Peyer's patch (tissue), 4 donors: ENCODE measurements around the gene TRMT2A.

Source experiments
- POLR2A ChIP-seq, 2 donors: fragments of 450-650 bp; IDR thresholded peaks; one replicate each; pipeline ENCODE4 v1.5.1; 2017; ENCODE audit warnings: antibody characterized with exemption in 2 of 2, mild to moderate bottlenecking in 2 of 2, moderate library complexity in 2 of 2
- TF ChIP-seq, protein P1 (sequence below), 6 experiments: fragments of 450-650 bp in 4 of 6; fragments of 200-600 bp in 2 of 6; sonication (generic) in 1 of 6; IDR thresholded peaks; one replicate each; pipeline ENCODE4 v1.5.1; 2017 to 2019; ENCODE audit warnings: antibody characterized with exemption in 6 of 6, mild to moderate bottlenecking in 3 of 6, moderate library complexity in 1 of 6

DNA sequence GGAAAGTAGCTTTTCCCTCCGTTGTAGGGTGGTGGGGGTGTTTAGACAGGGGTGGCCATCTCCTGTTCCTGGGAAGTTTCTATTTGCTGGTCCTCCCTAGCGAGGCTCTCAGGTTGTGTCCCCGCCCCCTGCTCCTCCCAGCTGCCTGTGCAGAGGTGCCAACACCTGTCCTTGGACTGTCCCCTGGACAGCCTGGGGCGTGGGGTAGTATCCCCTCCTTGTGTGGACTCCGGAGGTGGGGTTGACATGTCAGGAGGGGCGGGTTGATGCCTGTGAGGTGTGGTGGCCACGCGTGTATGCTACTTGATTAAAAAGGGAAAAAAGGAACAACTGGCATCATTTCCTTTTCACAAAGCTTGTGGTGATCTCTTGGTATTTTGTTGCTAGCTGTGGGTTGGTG, 15.4 kb downstream of the TRMT2A start:
- TF ChIP-seq, protein P1, sequence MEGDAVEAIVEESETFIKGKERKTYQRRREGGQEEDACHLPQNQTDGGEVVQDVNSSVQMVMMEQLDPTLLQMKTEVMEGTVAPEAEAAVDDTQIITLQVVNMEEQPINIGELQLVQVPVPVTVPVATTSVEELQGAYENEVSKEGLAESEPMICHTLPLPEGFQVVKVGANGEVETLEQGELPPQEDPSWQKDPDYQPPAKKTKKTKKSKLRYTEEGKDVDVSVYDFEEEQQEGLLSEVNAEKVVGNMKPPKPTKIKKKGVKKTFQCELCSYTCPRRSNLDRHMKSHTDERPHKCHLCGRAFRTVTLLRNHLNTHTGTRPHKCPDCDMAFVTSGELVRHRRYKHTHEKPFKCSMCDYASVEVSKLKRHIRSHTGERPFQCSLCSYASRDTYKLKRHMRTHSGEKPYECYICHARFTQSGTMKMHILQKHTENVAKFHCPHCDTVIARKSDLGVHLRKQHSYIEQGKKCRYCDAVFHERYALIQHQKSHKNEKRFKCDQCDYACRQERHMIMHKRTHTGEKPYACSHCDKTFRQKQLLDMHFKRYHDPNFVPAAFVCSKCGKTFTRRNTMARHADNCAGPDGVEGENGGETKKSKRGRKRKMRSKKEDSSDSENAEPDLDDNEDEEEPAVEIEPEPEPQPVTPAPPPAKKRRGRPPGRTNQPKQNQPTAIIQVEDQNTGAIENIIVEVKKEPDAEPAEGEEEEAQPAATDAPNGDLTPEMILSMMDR (IDR thresholded peaks at IDR 0.05) = no peak
- no peak for TF ChIP-seq POLR2A (IDR thresholded peaks at IDR 0.05)
